Esophagus (tissue), 2 donors: Measurements from ENCODE around the gene SMYD3. TPM values are rescaled to one million over a fixed set of nuclear protein-coding genes. Genes with fewer than 3 reads are reported as not detected.
"Not testable (repeated sequence)": the region's sequence is repeated elsewhere in the genome, so short reads cannot be mapped to it uniquely, and the experiment has no call there.

Experiments used
- H3K27ac ChIP-seq, 2 donors: one replicate each; pipeline ENCODE4 v1.5.1; 2013; ENCODE audit warnings: low read depth in 2 of 2, mild to moderate bottlenecking in 2 of 2, inconsistent platforms in 1 of 2, low read length in 1 of 2, moderate library complexity in 1 of 2
- H3K27me3 ChIP-seq, 2 donors: one replicate each; pipeline ENCODE4 v1.6.1; 2013; ENCODE audit warnings: low read length in 2 of 2, control low read depth in 1 of 2, mild to moderate bottlenecking in 1 of 2; ENCODE audit not compliant: insufficient read depth in 2 of 2, control insufficient read depth in 1 of 2
- H3K36me3 ChIP-seq, 2 donors: one replicate each; pipeline ENCODE4 v1.6.1; 2013; ENCODE audit warnings: low read length in 1 of 2; ENCODE audit not compliant: control insufficient read depth in 2 of 2, insufficient read depth in 2 of 2
- H3K4me1 ChIP-seq, 2 donors: one replicate each; pipeline ENCODE4 v1.6.1; 2013; ENCODE audit warnings: low read length in 1 of 2; ENCODE audit not compliant: control insufficient read depth in 2 of 2, insufficient read depth in 2 of 2
- H3K4me3 ChIP-seq, 2 donors: one replicate each; pipeline ENCODE4 v1.5.1; 2013; ENCODE audit warnings: low read length in 2 of 2, mild to moderate bottlenecking in 2 of 2, low read depth in 1 of 2, moderate library complexity in 1 of 2
- H3K9me3 ChIP-seq, 2 donors: one replicate each; pipeline ENCODE4 v1.6.1; 2013; ENCODE audit warnings: mild to moderate bottlenecking in 2 of 2, low read depth in 1 of 2, low read length in 1 of 2, moderate library complexity in 1 of 2; ENCODE audit not compliant: control insufficient read depth in 2 of 2, insufficient read depth in 1 of 2
- WGBS, 2 donors: extraction: QIAGEN DNeasy Blood & Tissue Kit; methylation state at CpG; one replicate each; pipeline ENCODE4 v1.1.7; 2013; 5-methylcytosine and 5-hydroxymethylcytosine counted together
- polyA plus RNA-seq, 2 donors: library from polyadenylated mRNA; stranded (reverse); fragments of 200-250 nt; gene quantifications; one replicate each; pipeline ENCODE4 v1.2.3, GENCODE V29; 2013
- donor health status: healthy with polysubstance abuse.
- donor health status: Bipolar disorder and iron deficiency.

The SMYD3 gene
- polyA plus RNA-seq, 2 donors: 5.0 to 5.7 TPM

DNA sequence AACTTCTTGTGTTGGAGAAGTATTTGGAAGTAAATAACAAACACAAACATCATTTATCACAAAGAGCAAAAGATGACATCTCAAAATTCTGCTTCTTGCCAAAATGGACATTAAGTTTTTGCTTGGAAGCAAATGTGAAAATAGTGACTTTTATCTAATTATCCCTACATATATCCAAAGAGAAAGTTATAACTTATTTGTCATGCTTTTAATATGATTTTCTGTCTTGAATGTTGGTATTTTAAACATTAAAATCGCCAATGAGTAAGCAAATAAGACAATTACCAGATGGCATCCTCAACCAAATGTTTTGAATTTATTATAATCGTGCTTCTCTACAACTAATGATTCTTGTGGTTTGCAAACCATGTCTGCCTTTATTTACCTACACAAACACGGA is 758.0 kb downstream of the SMYD3 start:
- no peaks in the 10 kb centered on the region for H3K27me3 ChIP-seq
- no peak overlapping the region for H3K27ac ChIP-seq
- 64 to 75% methylated on average over 3 of the region's 3 CpGs for WGBS, 2 donors
- H3K36me3 ChIP-seq: peaks cover 0 to 3% of the 10 kb centered on the region in 2 donors
- H3K4me1 ChIP-seq: no peaks in the 10 kb centered on the region
- H3K9me3 ChIP-seq: no peaks in the 10 kb centered on the region
- no peak overlapping the region for H3K4me3 ChIP-seq

DNA sequence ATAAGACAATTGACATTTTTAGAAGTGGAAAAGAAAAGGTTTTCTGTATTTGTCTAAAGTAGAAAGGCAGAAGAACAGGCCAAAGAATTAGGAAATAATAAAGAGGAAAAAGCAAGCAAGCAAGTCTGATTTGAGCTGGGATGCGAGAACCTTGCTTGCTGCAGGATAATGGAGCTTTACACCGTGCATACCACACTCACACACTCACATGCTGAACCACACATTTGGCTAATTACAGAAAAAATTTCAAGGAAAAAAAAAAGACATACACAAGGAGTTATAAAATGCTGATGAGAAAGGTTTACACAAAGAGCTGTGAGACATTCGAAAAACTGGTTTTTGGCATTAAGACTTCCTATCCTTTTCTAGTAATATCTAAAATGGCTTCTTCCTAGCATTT is 758.4 kb downstream of the SMYD3 start:
- no peaks in the 10 kb centered on the region for H3K9me3 ChIP-seq
- no peaks in the 10 kb centered on the region for H3K27me3 ChIP-seq
- 86 to 92% methylated on average over 3 of the region's 3 CpGs for WGBS, 2 donors
- no peak overlapping the region for H3K27ac ChIP-seq
- H3K4me3 ChIP-seq: no peak overlapping the region
- no peaks in the 10 kb centered on the region for H3K4me1 ChIP-seq
- peaks cover 0 to 3% of the 10 kb centered on the region in 2 donors for H3K36me3 ChIP-seq

DNA sequence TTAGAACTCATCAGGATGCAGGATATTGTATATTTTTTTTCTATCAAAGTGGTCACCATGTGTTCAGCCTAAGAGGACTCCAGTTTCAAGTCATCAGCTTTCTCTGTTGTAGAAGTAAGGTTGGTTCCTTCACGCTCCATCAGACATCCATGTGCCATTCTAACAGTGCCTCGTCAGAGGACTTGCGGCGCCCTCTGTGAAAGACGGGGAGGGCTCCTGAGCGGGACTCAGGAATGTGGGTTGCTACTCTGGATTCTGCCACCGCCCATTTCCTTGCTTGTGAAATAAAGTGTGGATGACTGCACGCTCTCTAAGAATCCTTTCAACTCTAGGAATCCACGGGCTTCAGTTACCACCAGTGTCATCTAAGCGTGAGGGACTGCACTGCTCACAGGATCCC is 758.8 kb downstream of the SMYD3 start:
- no peaks in the 10 kb centered on the region for H3K4me1 ChIP-seq
- WGBS, 2 donors: 75 to 94% methylated on average over 10 of the region's 10 CpGs
- H3K27ac ChIP-seq: no peak overlapping the region
- H3K4me3 ChIP-seq: no peak overlapping the region
- H3K9me3 ChIP-seq: no peaks in the 10 kb centered on the region
- no peaks in the 10 kb centered on the region for H3K27me3 ChIP-seq
- peaks cover 0 to 3% of the 10 kb centered on the region in 2 donors for H3K36me3 ChIP-seq

DNA sequence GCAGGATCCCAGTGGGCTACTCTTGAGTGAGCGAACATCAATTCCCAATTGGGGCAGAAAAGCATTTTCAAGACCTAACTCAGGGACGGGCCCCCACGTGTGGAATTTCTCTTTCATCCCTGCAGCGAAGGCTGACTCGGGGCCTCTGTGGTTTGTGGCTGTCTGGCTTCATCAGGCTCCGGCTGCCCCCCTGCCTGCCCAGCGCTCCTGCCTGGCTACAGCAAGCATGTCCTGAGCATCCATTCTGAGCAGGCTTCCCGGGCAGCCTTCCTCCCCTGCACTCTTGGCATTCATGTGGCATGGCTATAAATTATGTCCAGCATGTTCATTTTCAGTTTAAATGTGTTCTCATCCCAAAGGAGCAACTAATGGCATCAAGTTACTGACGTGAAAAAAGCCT is 764.2 kb downstream of the SMYD3 start:
- H3K27ac ChIP-seq: no peak overlapping the region
- no peaks in the 10 kb centered on the region for H3K9me3 ChIP-seq
- H3K4me1 ChIP-seq: no peaks in the 10 kb centered on the region
- H3K36me3 ChIP-seq: no peaks in the 10 kb centered on the region
- no peaks in the 10 kb centered on the region for H3K27me3 ChIP-seq
- WGBS, 2 donors: 79% methylated on average over 9 of the region's 9 CpGs
- H3K4me3 ChIP-seq: no peak overlapping the region

DNA sequence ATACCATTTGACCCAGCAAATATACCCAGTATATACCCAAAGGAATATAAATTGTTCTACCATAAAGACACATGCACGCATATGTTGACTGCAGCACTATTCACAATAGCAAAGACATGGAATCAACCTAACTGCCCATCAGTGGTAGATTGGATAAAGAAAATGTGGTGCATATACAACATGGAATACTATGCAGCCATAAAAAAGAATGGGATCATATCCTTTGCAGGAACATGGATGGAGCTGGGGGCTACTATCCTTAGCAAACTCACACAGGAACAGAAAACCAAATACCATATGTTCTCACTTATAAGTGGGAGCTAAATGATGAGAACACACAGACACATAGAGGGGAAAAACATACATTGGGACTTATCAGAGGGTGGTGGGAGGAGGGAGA is 766.7 kb downstream of the SMYD3 start:
- not testable (repeated sequence) for H3K36me3 ChIP-seq, H3K9me3 ChIP-seq, H3K27me3 ChIP-seq, H3K4me1 ChIP-seq, H3K27ac ChIP-seq, H3K4me3 ChIP-seq
- WGBS, 2 donors: 94 to 98% methylated on average over 1 of the region's 1 CpG

DNA sequence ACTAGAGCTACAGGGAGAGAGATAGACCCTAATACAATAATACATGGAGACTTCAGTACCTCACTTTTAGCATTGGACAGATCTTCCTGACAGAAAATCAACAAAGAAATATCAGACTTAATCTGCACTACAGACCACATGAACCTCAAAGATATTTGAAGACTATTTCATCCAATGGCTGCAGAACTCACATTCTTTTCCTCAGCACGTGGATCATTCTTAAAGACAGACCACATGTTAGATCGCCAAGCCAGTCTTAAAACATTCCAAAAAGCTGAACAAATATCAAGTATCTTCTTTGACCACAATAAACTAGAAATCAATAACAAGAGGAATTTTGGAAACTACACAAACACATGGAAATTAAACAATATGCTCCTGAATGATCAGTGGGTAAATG is 776.3 kb downstream of the SMYD3 start:
- WGBS, 2 donors: 79 to 86% methylated on average over 2 of the region's 2 CpGs
- Histone ChIP-seq H3K4me1 (no peaks in the 10 kb centered on the region), H3K9me3 (no peaks in the 10 kb centered on the region), H3K36me3 (no peaks in the 10 kb centered on the region), H3K27me3 (no peaks in the 10 kb centered on the region), H3K27ac (no peak overlapping the region), H3K4me3 (no peak overlapping the region)

DNA sequence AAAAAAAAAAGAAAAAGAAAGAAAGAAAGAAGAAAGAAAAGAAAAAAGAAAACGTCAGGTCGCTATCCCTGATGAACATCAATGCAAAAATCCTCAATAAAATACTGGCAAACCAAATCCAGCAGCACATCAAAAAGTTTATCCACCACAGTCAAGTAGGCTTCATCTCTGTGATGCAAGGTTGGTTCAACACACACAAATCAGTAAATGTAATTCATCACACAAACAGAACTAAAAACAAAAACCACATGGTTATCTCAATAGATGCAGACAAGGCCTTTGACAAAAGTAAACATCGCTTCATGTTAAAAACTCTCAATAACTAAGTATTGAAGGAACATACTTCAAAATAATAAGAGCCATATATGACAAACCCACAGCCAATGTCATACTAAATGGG is 779.0 kb downstream of the SMYD3 start:
- not testable (repeated sequence) for H3K36me3 ChIP-seq, H3K27me3 ChIP-seq, H3K27ac ChIP-seq, H3K9me3 ChIP-seq, H3K4me1 ChIP-seq, H3K4me3 ChIP-seq
- WGBS, 2 donors: 94 to 97% methylated on average over 3 of the region's 3 CpGs

DNA sequence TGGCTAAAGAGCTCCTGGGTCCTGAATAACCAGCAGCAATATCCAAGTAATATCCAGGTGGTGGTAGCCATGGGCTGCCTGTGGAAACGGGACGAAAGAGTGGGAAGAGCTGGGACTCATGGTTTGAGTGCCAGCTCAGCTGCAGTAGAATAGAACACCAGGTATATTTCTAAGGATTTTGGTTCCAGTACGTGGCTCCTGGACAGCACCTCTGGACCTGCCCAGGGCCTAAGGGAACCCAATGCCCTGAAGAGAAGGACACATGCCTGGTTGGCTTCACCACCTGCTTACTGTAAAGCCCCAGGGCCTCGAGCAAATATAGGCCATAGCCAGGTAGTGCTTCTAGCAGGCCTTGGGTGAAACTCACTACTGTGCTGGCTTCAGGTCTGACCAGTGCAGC is 785.6 kb downstream of the SMYD3 start:
- H3K27me3 ChIP-seq: no peaks in the 10 kb centered on the region
- H3K4me1 ChIP-seq: no peaks in the 10 kb centered on the region
- H3K9me3 ChIP-seq: no peaks in the 10 kb centered on the region
- no peak overlapping the region for H3K27ac ChIP-seq
- no peak overlapping the region for H3K4me3 ChIP-seq
- H3K36me3 ChIP-seq: no peaks in the 10 kb centered on the region
- WGBS, 2 donors: 73 to 81% methylated on average over 4 of the region's 4 CpGs

DNA sequence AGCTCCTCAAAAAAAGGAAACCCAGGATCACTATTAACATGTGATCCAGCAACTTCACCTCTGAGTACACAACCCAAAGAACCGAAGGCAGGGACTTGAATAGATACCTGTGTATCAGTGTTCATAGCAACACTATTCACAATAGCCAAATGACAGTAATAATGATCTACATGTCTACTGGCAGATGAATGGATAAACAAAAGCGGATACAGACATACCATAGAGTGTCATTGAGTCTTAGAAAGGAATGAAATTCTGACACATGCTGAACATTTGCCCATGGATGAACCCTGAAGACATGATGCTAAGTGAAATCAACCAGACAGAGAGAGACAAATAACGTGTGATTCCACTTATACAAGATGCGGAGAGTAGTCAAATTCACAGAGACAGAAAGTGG is 788.1 kb downstream of the SMYD3 start:
- no peaks in the 10 kb centered on the region for H3K9me3 ChIP-seq
- no peak overlapping the region for H3K27ac ChIP-seq
- H3K36me3 ChIP-seq: no peaks in the 10 kb centered on the region
- WGBS, 2 donors: 93% methylated on average over 4 of the region's 4 CpGs
- H3K4me3 ChIP-seq: no peak overlapping the region
- H3K27me3 ChIP-seq: no peaks in the 10 kb centered on the region
- no peaks in the 10 kb centered on the region for H3K4me1 ChIP-seq

DNA sequence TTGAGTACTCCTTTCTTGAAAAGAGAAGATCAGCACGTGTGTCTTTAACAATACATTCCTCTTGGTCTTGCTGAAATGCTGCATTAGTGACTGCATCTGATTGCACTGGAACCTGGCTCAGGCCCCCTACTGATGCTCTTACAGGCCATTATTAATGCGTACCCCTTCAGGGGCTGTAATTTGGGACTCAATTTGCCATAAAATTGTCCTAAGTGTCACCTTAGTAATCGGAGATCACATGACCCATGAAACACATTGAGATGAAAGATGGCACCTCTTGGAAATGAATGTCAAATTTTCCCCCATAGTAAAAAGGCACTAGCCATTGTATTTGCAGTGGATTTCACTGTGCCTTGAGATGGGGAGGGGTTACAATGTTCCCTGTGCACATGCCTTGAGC is 789.0 kb downstream of the SMYD3 start:
- 82 to 87% methylated on average over 3 of the region's 3 CpGs for WGBS, 2 donors
- no peaks in the 10 kb centered on the region for H3K4me1 ChIP-seq
- no peaks in the 10 kb centered on the region for H3K36me3 ChIP-seq
- H3K27ac ChIP-seq: no peak overlapping the region
- no peaks in the 10 kb centered on the region for H3K27me3 ChIP-seq
- H3K4me3 ChIP-seq: no peak overlapping the region
- H3K9me3 ChIP-seq: no peaks in the 10 kb centered on the region
